ENCODE data around the gene DMRT2.

GRCh38 chr9:1083325-1083913, 33.3 kb downstream of the DMRT2 start:
- TF ChIP-seq CTCF (IDR thresholded peaks at IDR 0.05; ENCODE audit: borderline replicate concordance, extremely low read depth, low read length, poor library complexity, severe bottlenecking) (no peak), EZH2 (IDR thresholded peaks at IDR 0.05; ENCODE audit: borderline replicate concordance, low read depth, low read length, severe bottlenecking) (no peak)

All from DND-41 (cell line).